AG08395 (cell line): ENCODE data around the gene GABPB1.
"Not testable (repeated sequence)": the region's sequence is repeated elsewhere in the genome, so short reads cannot be mapped to it uniquely, and the experiment has no call there.

Source experiments
- DNase-seq: peaks from one replicate; pipeline ENCODE4 v3.0.0; 2012; ENCODE audit warnings: mixed read lengths, low spot score

GABPB1 gene

GRCh38 chr15:50354838-50355618 lies at the start of gene GABPB1:
GABPB1 (minus strand) TSS chr15:50355198; CDS start chr15:50309798, 45,400 bp downstream.
- DNase-seq = peak; percentile 97

DNA sequence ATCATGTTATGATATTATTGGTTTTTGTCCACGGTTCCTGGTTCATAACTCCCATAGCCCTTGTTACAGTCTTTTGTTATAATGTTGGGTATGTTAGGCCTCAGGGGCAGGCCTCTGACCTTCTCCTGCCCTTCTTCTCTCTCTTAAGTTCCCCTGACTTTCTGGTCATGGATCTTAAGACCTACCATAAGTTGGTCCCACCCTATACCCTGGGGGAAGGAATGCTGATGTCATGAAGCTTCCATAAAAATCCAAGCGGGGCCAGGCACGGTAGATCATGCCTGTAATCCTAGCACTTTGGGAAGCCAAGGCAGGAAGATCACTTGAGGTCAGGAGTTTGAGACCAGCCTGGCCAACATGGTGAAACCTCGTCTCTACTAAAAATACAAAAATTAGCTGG lies 36.6 kb upstream of the GABPB1 start:
- not testable (repeated sequence) for DNase-seq

DNA sequence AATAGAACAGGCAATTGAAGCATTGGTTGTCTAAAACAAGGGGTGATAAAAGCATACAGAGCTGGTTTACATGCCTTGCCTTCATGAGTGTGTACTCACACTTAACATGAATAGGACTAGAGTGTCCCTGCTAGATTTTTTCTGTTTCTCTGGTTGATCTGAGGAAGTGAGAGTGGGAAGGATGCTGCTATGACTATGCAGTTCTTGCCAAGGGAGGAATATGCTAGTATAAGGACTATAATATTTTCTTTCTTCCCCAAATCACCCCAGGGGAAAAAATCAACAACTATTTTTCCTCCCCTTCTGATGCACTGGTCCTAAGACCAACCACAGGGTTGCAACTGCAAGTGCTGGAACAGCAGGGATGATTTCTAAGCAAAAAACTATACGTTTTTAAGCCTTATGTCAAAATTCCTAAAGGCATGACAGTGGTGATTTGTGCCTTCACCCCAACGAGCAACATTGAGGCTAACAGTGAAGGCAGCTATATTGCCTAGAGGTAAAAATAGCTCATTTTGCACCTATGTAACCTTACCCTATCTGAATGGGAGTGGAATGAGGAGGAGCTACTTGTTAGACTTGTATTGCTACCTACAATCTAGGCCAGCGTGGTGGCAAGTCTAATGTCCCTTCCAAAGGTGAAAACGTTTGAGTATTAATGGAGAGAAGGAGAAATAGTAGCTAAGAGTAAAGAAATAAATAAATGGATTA lies 35.7 kb upstream of the GABPB1 start:
- no peak for DNase-seq

DNA sequence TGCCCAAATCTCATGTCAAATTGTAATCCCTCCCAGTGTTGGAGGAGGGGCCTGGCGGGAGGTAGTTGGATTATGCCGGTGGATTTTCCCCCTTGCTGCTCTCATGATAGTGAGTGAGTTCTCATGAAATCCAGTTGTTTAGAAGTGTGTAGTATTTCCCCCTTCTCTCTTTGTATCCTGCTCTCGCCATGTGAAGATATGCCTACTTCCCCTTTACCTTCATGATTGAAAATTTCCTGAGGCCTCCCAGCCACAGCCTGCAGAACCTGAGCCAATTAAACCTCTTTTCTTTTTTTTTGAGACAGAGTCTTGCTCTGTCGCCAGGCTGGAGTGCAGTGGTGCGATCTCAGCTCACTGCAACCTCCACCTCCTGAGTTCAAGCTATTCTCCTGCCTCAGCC lies 27.4 kb upstream of the GABPB1 start:
- not testable (repeated sequence) for DNase-seq

- no peak for DNase-seq
Measured at GRCh38 chr15:50381438-50381837, 26.4 kb upstream of the GABPB1 start.

- DNase-seq = no peak
Measured at GRCh38 chr15:50380089-50380488, 25.1 kb upstream of the GABPB1 start.

DNA sequence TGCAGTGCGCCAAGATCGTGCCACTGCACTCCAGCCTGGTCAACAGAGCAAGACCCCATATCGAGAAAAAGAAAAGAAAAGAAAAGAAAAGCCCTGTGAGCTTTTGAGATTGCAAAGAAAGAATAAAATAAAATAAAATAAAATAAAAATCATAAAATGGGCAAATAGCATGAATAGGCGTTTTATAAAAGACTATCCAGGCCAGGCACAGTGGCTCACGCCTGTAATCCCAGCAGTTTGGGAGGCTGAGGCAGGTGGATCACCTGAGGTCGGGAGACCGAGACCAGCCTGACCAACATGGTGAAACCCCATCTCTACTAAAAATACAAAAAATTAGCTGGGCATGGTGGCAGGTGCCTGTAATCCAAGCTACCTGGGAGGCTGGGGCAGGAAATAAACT lies 24.4 kb upstream of the GABPB1 start:
- DNase-seq = not testable (repeated sequence)

- DNase-seq = no peak
Measured at GRCh38 chr15:50378776-50379175, 23.8 kb upstream of the GABPB1 start.

DNA sequence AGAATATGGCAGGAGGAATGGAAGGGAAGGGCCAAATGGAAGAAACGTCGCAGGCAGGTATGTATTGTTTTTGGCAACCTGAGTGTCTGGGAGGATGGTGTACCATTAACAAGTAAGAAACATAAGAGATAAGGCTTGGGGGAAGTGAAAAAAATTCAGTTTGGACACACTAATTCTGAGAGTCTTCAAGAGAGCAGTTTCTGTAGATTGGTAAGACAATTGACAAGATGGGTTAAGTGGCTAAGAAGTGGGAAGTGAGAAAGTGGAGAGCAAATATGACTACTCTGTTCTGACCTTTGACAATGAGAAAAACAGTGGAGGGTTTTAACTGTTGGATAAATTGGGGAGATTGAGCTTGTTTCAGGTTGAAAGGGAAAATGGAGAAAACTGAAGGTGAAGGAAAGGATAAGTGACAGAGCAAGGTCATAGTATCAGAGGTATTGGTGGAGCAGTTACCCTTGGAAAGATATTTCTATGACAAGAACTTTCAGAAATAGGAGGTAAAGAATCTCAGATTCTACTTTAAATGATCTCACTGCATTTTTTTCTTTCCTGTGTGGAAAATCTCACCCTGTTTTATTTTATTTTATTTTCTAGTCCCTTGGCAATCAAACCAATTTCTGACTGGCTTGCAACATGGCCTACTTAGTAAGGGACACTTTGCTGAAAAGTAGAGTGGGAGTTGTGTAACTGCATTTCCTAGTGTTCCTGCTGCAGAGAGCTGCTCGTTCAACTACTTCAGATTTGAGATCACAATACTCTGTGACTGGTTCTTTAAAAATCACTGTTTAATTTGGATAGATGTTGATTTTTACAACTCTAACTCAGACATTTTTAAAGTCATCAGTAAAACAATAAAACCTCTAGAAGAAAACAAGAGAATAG lies 23.1 kb upstream of the GABPB1 start:
- DNase-seq = peak; percentile 12

DNA sequence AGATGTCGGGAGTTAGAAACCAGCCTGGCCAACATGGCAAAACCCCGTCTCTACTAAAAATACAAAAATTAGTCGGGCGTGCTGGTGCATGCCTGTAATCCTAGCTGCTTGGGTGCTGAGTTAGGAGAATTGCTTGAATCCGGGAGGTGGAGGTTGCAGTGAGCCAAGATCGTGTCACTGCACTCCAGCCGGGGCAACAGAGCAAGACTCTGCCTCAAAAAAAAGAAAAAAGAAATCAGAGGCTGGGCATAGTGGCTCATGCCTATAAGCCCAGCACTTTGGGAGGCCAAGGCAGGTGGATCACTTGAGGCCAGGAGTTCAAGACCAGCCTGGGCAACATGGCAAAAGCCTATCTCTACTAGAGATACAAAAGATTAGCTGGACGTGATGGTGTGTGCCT lies 14.6 kb upstream of the GABPB1 start:
- DNase-seq = not testable (repeated sequence)

- no peak for DNase-seq
Measured at GRCh38 chr15:50365971-50366370, 11.0 kb upstream of the GABPB1 start.

DNA sequence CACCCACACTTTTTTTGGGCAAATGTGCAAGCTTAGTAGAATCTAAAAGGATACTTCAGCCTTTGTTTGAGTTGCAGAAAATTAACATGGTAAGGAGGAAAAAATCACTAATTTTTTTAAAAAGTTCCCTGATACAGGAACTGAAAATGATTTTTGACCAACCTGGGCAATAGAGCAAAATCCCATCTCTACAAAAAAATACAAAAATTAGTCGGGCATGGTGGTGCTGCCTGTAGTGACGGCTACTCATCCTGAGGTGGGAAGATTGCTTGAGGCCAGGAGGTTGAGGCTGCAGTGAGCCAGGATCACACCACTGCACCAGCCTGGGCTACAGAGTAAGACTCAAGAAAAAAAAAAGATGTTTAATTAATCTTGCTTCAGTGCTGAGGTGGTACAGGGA lies 10.6 kb upstream of the GABPB1 start:
- no peak for DNase-seq

DNA sequence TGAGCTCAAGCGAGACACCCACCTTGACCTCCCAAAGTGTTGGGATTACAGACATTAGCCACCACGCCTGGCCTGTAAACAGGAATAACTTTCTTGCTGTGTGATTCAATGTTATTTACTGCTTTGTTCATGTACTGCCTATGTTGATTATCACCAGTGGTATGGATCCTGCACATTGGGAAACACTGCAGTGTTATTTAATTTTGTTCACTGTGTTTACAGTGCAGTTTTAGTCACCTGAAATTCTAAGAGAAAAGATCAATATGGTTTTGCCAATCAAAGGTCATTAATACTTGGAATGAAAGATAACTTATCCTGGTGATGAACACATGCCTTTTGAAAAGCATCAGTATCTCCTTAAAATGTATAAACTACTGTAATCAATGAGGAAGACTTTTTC lies 8.6 kb upstream of the GABPB1 start:
- no peak for DNase-seq

DNA sequence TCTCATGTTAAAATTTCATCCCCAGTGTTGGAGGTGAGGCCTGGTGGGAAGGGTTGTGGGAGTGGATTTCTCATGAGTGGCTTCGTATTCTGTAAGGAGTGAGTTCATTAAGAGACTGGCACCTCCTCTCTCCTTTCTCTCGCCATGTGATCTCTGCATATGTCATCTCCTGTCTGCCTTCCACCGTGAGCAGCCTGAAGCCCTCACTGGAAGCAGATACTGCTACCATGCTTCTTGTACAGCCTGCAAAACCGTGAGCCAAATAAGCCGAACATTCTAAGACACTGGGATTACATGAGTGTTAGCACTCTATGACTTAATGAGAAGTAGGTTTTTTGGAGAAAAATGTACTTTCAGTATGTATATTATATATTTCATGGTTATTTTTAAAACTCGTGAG lies 6.8 kb upstream of the GABPB1 start:
- DNase-seq = no peak

DNA sequence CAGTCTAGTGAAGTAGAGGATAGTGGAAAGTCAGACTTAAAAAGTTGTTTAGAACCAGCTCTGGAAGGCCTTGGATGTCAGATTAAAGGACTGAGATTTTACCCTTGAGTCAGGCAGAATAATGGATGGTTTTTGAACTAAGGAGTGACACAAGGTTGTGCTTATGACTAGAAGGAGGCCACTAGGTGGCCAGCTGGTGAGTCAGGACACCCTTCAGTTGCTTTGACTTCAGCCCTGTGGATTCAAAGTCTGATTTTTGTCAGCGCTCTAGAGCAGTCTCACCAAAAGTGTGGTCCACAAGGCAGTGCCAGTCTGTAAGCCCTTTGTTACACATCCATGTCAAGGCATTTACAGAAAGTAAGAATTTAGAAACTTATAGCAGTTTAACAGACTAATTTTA lies 3.8 kb upstream of the GABPB1 start:
- DNase-seq = peak; percentile 36

- DNase-seq = no peak
Measured at GRCh38 chr15:50355980-50356379, 982 bp upstream of the GABPB1 start.

- no peak for DNase-seq
Measured at GRCh38 chr15:50355619-50355905, 564 bp upstream of the GABPB1 start.

DNA sequence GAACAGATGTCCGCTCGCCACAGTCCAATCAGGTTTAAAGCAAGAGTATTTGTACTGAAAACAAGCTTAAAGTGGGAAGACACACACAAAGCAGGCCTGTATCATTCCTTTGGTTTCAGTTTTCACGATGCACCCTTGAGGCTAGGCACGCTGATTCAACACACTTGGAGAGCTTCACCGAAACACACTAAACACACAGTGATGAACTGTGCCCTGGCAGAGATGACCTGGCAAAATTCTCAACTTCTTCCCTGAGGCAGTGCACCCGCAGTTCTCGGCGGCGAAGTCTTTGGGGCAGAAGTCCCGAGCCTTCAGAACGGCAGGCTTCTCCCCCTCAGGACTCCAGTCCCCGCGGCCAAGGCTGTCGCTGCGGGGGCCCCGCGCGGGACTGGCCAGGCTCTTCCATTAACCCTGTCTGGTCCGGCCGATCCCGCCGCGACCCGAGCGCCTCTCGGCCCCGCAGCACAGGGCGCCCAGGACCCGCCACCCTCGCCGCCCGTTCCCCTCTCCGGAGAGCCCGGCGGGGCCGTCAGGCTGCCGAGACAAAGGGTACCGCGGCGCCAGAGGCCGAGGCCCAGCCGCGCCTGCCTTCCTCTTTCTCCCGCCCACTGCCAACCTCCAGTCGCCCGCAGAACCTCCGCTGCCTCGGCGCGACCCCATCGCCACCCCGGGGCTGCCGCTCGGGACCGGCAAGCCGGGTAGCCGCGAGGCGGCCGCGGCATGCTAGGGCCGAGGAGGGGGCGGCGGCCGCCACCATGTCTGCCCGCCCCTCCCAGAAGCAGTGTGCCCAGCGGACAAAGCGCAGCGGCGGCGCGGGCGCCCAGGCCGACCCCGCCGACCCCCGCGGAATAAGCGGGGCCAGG lies 792 bp downstream of the GABPB1 start:
- DNase-seq = peak; percentile 56

GRCh38 chr15:50353251-50353974 lies 1.6 kb downstream of the GABPB1 start:
- DNase-seq = peak; percentile 62

DNA sequence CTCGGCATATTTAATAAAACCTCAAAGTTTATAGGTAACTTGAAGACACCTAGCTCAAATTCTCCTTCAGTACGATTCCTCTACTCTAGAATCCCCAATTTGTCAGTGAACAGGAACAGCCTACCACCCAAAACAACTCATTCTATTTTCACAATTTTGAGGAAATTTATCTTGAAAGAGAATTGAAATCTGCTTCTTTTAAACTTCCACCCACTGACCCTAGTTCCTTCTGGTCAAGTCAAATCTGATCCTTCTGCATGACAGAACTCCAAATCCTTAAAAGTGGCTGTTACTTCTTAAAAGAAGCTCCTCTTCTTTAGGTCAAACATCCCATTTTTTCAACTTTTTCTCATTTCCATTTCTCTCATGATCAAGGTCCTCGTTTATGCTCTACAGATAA lies 4.4 kb downstream of the GABPB1 start:
- DNase-seq = no peak

DNA sequence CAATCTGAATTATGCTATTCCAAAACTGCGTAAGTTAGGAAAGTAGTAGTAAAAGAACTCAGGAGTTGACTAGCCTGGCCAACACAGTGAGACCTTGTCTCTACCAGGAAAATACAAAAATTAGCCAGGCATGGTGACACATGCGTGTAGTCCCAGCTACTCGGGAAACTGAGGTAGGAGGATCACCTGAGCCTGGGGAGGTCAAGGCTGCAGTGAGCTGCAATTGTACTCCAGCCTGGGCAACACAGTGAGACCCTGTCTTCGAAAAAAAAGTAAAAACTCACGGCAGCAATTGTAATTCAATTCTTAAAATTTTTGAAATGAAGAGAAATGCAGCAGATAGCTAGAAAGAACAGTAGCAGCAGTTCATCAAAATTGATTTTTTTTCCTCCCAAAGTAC lies 9.7 kb downstream of the GABPB1 start:
- DNase-seq = no peak
